Measurements from ENCODE around the gene MED27. TPM values are rescaled to one million over a fixed set of nuclear protein-coding genes. Genes with fewer than 3 reads are reported as not detected.

Gene MED27
- total and polyA plus RNA-seq, 2 of the 8 experiments (the other 6 are each of a cell fraction or from before 2014, with no cell fraction given) = 29.9 to 56.5 TPM

DNA sequence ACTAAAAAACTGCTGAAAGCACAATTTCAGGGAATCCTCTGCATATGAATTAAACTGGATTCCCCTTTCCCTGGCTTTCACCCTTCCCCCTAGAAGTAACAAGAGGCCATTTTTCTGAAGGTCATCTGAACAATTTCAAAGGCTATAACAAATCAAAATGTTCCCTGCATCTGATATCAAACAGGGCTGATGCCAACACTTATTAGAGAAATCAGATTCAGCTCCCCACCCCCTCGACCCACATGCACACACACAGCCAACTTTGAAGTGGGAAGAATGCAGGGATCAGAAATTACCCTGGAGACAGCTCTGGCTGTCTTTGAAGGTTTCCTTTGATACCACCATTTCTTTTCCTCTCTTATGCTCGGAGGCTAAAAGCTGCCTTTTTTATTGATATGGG, 190.7 kb downstream of the MED27 start:
- Histone ChIP-seq H4K8ac (ENCODE audit: extremely low read depth, insufficient read depth, low read length) (no peak overlapping the region), H3K36me3 (ENCODE audit: control insufficient read depth in 2 of 4, insufficient read depth in 4 of 4, low read length in 3 of 4) (0 out of 8 replicates have a peak, but pooled peaks cover 0 to 3% (median 0%) of the 10 kb centered on the region in 4 experiments), H3K23ac (ENCODE audit: insufficient read length) (no peak overlapping the region), H3K56ac (replicated peaks; ENCODE audit: insufficient read length, low read depth, low read length) (no peak overlapping the region), H3K9ac (replicated peaks in 1 of 4; ENCODE audit: extremely low read depth in 1 of 4, low read depth in 3 of 4, low read length in 3 of 4) (no peak overlapping the region), H3K18ac (ENCODE audit: extremely low read depth, low read length) (0 out of 2 replicates have a peak overlapping the region, but pooled peaks have one; percentile 29), H3K79me2 (ENCODE audit: control insufficient read depth in 1 of 2, insufficient read depth in 2 of 2, low read length in 2 of 2) (no peaks in the 10 kb centered on the region), H3K27me3 (replicated peaks in 1 of 4; ENCODE audit: control insufficient read depth in 3 of 4, extremely low read depth in 1 of 4, insufficient read depth in 3 of 4, low read length in 3 of 4) (no peaks in the 10 kb centered on the region), H3K79me1 (ENCODE audit: low read depth, low read length) (no peaks in the 10 kb centered on the region), H2BK12ac (ENCODE audit: low read depth, low read length) (no peak overlapping the region), H2BK5ac (ENCODE audit: low read depth, low read length) (no peak overlapping the region), H3K4ac (replicated peaks; ENCODE audit: insufficient read length, low read depth, low read length) (no peak overlapping the region), H2BK15ac (ENCODE audit: low read length) (no peak overlapping the region), H3K27ac (ENCODE audit: low read depth, low read length) (no peak overlapping the region), H3K4me3 (ENCODE audit: extremely low read depth in 1 of 4, insufficient read depth in 2 of 4, low read depth in 3 of 4, low read length in 4 of 4) (no peak overlapping the region), H2AK5ac (ENCODE audit: low read depth, low read length) (no peak overlapping the region), H4K5ac (ENCODE audit: insufficient read length, low read depth, low read length) (no peak overlapping the region), H3K9me3 (ENCODE audit: insufficient read depth in 2 of 2, low read depth in 1 of 2, low read length in 1 of 2) (no peaks in the 10 kb centered on the region), H2BK20ac (ENCODE audit: low read length) (no peak overlapping the region), H3K4me1 (replicated peaks in 1 of 4; ENCODE audit: control insufficient read depth in 3 of 4, insufficient read depth in 4 of 4, low read length in 3 of 4) (peaks cover 5 to 39% (median 30%) of the 10 kb centered on the region in 4 experiments), H2BK120ac (replicated peaks; ENCODE audit: low read depth, low read length) (no peak overlapping the region), H4K91ac (replicated peaks; ENCODE audit: insufficient read length, low read length) (no peak overlapping the region), H4K20me1 (replicated peaks in 1 of 2; ENCODE audit: control insufficient read depth in 1 of 2, insufficient read depth in 2 of 2, low read length in 2 of 2) (no peaks in the 10 kb centered on the region), H3K14ac (ENCODE audit: insufficient read length) (no peak overlapping the region), H3K23me2 (ENCODE audit: low read depth, low read length) (no peaks in the 10 kb centered on the region), H2AFZ (ENCODE audit: low read length) (no peak overlapping the region), H3K4me2 (ENCODE audit: insufficient read depth in 1 of 2, low read depth in 2 of 2, low read length in 2 of 2) (no peak overlapping the region)
- POLR2A ChIA-PET (ENCODE audit: partially characterized antibody) = no interaction called here
- 62% methylated on average over 2 of the region's 2 CpGs; no CpG with 5 or more reads in 1 of the 2 experiments for WGBS, 2 experiments (ENCODE audit: extremely low coverage in 1 of 2, insufficient coverage in 1 of 2, insufficient read length in 1 of 2, insufficient replicate concordance in 2 of 2, low coverage in 1 of 2, low lambda C conversion rate in 2 of 2, missing lambda C conversion rate in 1 of 2)
- CTCF ChIA-PET (ENCODE audit: partially characterized antibody) = interaction anchor here (0.7 to 2.1 kb wide), 4 partner anchors 11 to 350 kb away, joined by 3 to 8 read pairs (median 4); no protein-coding TSS in a partner anchor
- FAIRE-seq (no peak), DNase-seq (ENCODE audit: low read depth in 1 of 2, low spot score in 2 of 2) (no peak)
- TF ChIP-seq RFX5 (IDR thresholded peaks at IDR 0.05; ENCODE audit: borderline replicate concordance, low read depth, low read length) (no peak), CHD1 (IDR thresholded peaks at IDR 0.05; ENCODE audit: low read depth, low read length) (no peak), TAF7 (optimal IDR thresholded peaks at IDR 0.05; ENCODE audit: borderline replicate concordance, low read depth, low read length) (no peak), CTBP2 (IDR thresholded peaks at IDR 0.05; ENCODE audit: borderline replicate concordance, insufficient read depth, insufficient read length, low read length) (no peak), GABPA (IDR thresholded peaks at IDR 0.05; ENCODE audit: borderline replicate concordance, insufficient read depth, low read length) (no peak), SP2 (IDR thresholded peaks at IDR 0.05; ENCODE audit: low read length) (no peak), BACH1 (IDR thresholded peaks at IDR 0.05; ENCODE audit: low read length) (no peak), BCL11A (IDR thresholded peaks at IDR 0.05; ENCODE audit: low read depth in 2 of 2, low read length in 2 of 2) (no peak), PHF8 (conservative IDR thresholded peaks at IDR 0.05; ENCODE audit: low read depth, low read length) (no peak), RNF2 (IDR thresholded peaks at IDR 0.05; ENCODE audit: borderline replicate concordance, low read depth, low read length, missing control alignments, poor library complexity, severe bottlenecking) (no peak), KDM4A (IDR thresholded peaks at IDR 0.05; ENCODE audit: low read depth, low read length, severe bottlenecking) (no peak), SIN3A (conservative IDR thresholded peaks at IDR 0.05 in 1 of 2, IDR thresholded peaks at IDR 0.05 in 1 of 2; ENCODE audit: low read depth in 1 of 2, low read length in 2 of 2) (no peak), BRCA1 (IDR thresholded peaks at IDR 0.05; ENCODE audit: low read depth, low read length) (no peak), ZNF274 (IDR thresholded peaks at IDR 0.05; ENCODE audit: borderline replicate concordance, extremely low read depth, low read length) (no peak)
